ENCODE results near the gene ERCC2.

The ERCC2 gene

GRCh38 chr19:45406226-45407090 is 36.1 kb upstream of the ERCC2 start, which contains the start of gene POLR1G:
TSS of gene POLR1G (plus strand) at chr19:45406644. CDS start at chr19:45406697, 53 bp downstream.
- TF ChIP-seq TCF12 (IDR thresholded peaks at IDR 0.05; ENCODE audit: low read depth) (peak; percentile 29; the same call in 1 of the 2 replicates), CREB1 (IDR thresholded peaks at IDR 0.05; ENCODE audit: low read depth) (0 out of 2 replicates have a peak, but pooled peaks have one; percentile 26), REST (IDR thresholded peaks at IDR 0.05; ENCODE audit: low read depth) (no peak), NFIC (IDR thresholded peaks at IDR 0.05) (no peak), TEAD4 (IDR thresholded peaks at IDR 0.05) (no peak), MAX (IDR thresholded peaks at IDR 0.05) (peak; percentile 94), ZBTB7A (IDR thresholded peaks at IDR 0.05; ENCODE audit: low read depth) (0 out of 2 replicates have a peak, but pooled peaks have one; percentile 60), EGR1 (IDR thresholded peaks at IDR 0.05) (no peak), USF1 (IDR thresholded peaks at IDR 0.05) (peak; percentile 92), RAD21 (IDR thresholded peaks at IDR 0.05; ENCODE audit: low read depth) (no peak), TAF1 (IDR thresholded peaks at IDR 0.05; ENCODE audit: low read depth) (peak; percentile 89), YY1 (IDR thresholded peaks at IDR 0.05; ENCODE audit: low read depth) (peak; percentile 28; the same call in 1 of the 2 replicates), EP300 (IDR thresholded peaks at IDR 0.05; ENCODE audit: borderline replicate concordance) (peak; percentile 77; the same call in 1 of the 2 replicates), FOXM1 (IDR thresholded peaks at IDR 0.05; ENCODE audit: borderline replicate concordance, low read depth) (no peak), CEBPB (IDR thresholded peaks at IDR 0.05) (peak; percentile 31; the same call in 1 of the 2 replicates)

GRCh38 chr19:45405435-45406225 is 35.3 kb upstream of the ERCC2 start:
- TF ChIP-seq TEAD4 (IDR thresholded peaks at IDR 0.05), result peak; percentile 98
- peak; percentile 78; the same call in 1 of the 2 replicates for TF ChIP-seq EP300 (IDR thresholded peaks at IDR 0.05; ENCODE audit: borderline replicate concordance)
- peak; percentile 82 for TF ChIP-seq USF1 (IDR thresholded peaks at IDR 0.05)
- TF ChIP-seq FOXM1 (IDR thresholded peaks at IDR 0.05; ENCODE audit: borderline replicate concordance, low read depth), result no peak
- TF ChIP-seq EGR1 (IDR thresholded peaks at IDR 0.05), result peak; percentile 94
- TF ChIP-seq MAX (IDR thresholded peaks at IDR 0.05), result peak; percentile 90
- TF ChIP-seq CREB1 (IDR thresholded peaks at IDR 0.05; ENCODE audit: low read depth), result no peak
- no peak for TF ChIP-seq TAF1 (IDR thresholded peaks at IDR 0.05; ENCODE audit: low read depth)
- TF ChIP-seq REST (IDR thresholded peaks at IDR 0.05; ENCODE audit: low read depth), result no peak
- peak; percentile 81; the same call in 1 of the 2 replicates for TF ChIP-seq TCF12 (IDR thresholded peaks at IDR 0.05; ENCODE audit: low read depth)
- no peak for TF ChIP-seq YY1 (IDR thresholded peaks at IDR 0.05; ENCODE audit: low read depth)
- TF ChIP-seq NFIC (IDR thresholded peaks at IDR 0.05), result peak; percentile 81
- TF ChIP-seq CEBPB (IDR thresholded peaks at IDR 0.05), result no peak

- TF ChIP-seq TAF1 (IDR thresholded peaks at IDR 0.05; ENCODE audit: low read depth) (peak; percentile 65; the same call in 1 of the 2 replicates), RAD21 (IDR thresholded peaks at IDR 0.05; ENCODE audit: low read depth) (no peak), ZBTB7A (IDR thresholded peaks at IDR 0.05; ENCODE audit: low read depth) (no peak; the same call in none of the 2 replicates), YY1 (IDR thresholded peaks at IDR 0.05; ENCODE audit: low read depth) (0 out of 2 replicates have a peak, but pooled peaks have one; percentile 51), EP300 (IDR thresholded peaks at IDR 0.05; ENCODE audit: borderline replicate concordance) (no peak), REST (IDR thresholded peaks at IDR 0.05; ENCODE audit: low read depth) (no peak), TCF12 (IDR thresholded peaks at IDR 0.05; ENCODE audit: low read depth) (0 out of 2 replicates have a peak, but pooled peaks have one; percentile 15), CEBPB (IDR thresholded peaks at IDR 0.05) (no peak), FOXM1 (IDR thresholded peaks at IDR 0.05; ENCODE audit: borderline replicate concordance, low read depth) (0 out of 2 replicates have a peak, but pooled peaks have one; percentile 0), USF1 (IDR thresholded peaks at IDR 0.05) (no peak), MAX (IDR thresholded peaks at IDR 0.05) (0 out of 2 replicates have a peak, but pooled peaks have one; percentile 20), NFIC (IDR thresholded peaks at IDR 0.05) (no peak; the same call in 1 of the 2 replicates), CREB1 (IDR thresholded peaks at IDR 0.05; ENCODE audit: low read depth) (no peak), TEAD4 (IDR thresholded peaks at IDR 0.05) (peak; percentile 10; the same call in 1 of the 2 replicates), EGR1 (IDR thresholded peaks at IDR 0.05) (no peak)
Observed at GRCh38 chr19:45404557-45405434, 34.4 kb upstream of the ERCC2 start, which contains the start of gene PPP1R13L. TSS of gene PPP1R13L (minus strand) at chr19:45405069. CDS start at chr19:45398318, 6,751 bp downstream.
